Hematopoietic multipotent progenitor cell treated with erythropoietin and hydrocortisone succinate and interleukin-3 and kit ligand, for 17 days (in vitro differentiated cells): Measurements from ENCODE around the gene FKBP8.

Experiments
- DNase-seq: peaks from one replicate; pipeline ENCODE4 v3.0.0-alpha.2; 2015; ENCODE audit warnings: low spot score

The FKBP8 gene

GRCh38 chr19:18483119-18483890 lies 60.1 kb downstream of the FKBP8 start:
- DNase-seq = no peak
